Glutamatergic neuron (in vitro differentiated cells): ENCODE data around the gene MAT2B. TPM values are rescaled to one million over a fixed set of nuclear protein-coding genes. Genes with fewer than 3 reads are reported as not detected.

Experiments
- DNase-seq: peaks from one replicate; pipeline ENCODE4 v3.0.0; 2022
- H3K27ac Mint-ChIP-seq: one replicate; pipeline ENCODE4 v1.8.0; 2020; ENCODE audit warnings: mild to moderate bottlenecking, mixed read lengths, inconsistent platforms; ENCODE audit not compliant: unreplicated experiment
- H3K27me3 Mint-ChIP-seq: one replicate; pipeline ENCODE4 v1.8.0; 2020; ENCODE audit warnings: mild to moderate bottlenecking, moderate library complexity, mixed read lengths, inconsistent platforms; ENCODE audit not compliant: unreplicated experiment
- H3K36me3 Mint-ChIP-seq: one replicate; pipeline ENCODE4 v1.8.0; 2020; ENCODE audit warnings: mild to moderate bottlenecking, mixed read lengths, inconsistent platforms; ENCODE audit not compliant: unreplicated experiment
- H3K4me1 Mint-ChIP-seq: one replicate; pipeline ENCODE4 v1.8.0; 2020; ENCODE audit warnings: mild to moderate bottlenecking, low read depth, mixed read lengths, inconsistent platforms; ENCODE audit not compliant: unreplicated experiment
- H3K4me3 Mint-ChIP-seq: one replicate; pipeline ENCODE4 v1.8.0; 2020; ENCODE audit warnings: mild to moderate bottlenecking, mixed read lengths, inconsistent platforms; ENCODE audit not compliant: unreplicated experiment
- H3K9me3 Mint-ChIP-seq: one replicate; pipeline ENCODE4 v1.8.0; 2020; ENCODE audit warnings: mild to moderate bottlenecking, moderate library complexity, mixed read lengths, inconsistent platforms; ENCODE audit not compliant: unreplicated experiment
- CTCF ChIP-seq: fragments of 200-600 bp; sonication (generic); IDR thresholded peaks from one replicate; pipeline ENCODE4 v1.5.0; 2021; ENCODE audit not compliant: partially characterized antibody, unreplicated experiment
- total RNA-seq: library from RNA; stranded (reverse); fragmentation: NEBNext Ultra II Directional; extraction: Animal tissue kit (Norgen Biotek cat#: 25700); gene quantifications from one replicate; pipeline ENCODE4 v1.2.1, GENCODE V29; 2021; ENCODE audit not compliant: unreplicated experiment

MAT2B gene
- total RNA-seq, 1 donor from 2014 or later = 23.1 TPM

DNA sequence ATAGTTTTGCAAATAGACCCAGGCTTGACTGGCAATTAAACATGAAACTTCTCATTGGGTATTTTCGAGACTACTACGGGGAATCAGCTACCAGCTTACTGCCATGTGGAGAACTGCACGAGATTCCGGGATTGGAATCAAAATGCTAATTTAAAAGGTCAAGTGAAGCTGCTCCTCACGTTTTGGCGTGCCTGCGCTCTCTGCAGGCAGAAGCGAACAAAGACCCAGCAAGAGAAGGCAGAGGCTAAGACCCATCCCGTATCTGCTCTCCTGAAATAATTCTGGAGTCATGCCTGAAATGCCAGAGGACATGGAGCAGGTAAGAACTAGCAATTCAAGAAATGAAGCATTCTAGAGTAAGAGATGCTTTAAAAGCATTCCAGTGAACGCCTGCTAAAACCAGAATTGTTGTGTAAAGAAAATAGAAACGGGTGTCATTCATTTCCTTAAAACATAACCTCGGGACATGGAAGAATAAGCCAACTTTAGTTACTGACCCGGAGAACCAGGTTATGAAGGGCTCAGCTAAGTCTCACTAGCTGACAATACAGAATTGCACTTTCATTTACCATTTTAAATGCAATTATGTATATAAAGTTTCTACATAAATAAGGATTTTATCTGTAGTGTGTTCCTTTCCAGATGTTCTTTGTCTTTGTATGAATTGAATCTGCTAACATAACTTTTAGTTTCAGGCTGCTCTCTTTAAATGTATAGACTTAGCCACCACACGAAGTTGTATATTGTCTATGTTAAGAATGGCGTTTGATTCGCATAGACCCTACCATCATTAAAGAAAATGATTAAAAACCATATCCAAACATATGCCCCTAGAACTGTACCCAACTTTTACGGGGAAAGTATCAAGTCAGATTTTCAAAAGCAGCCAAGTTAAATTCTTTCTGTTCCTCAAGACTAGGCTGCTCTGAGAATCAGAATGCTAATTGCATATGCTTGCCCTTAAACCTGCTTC is 2.0 kb upstream of the MAT2B start:
- Mint-ChIP-seq H3K27ac (peak overlapping the region; percentile 96), H3K4me3 (peak overlapping the region; percentile 90), H3K36me3 (no peaks in the 10 kb centered on the region), H3K27me3 (no peaks in the 10 kb centered on the region), H3K4me1 (peaks cover 7% of the 10 kb centered on the region), H3K9me3 (peaks cover 13% of the 10 kb centered on the region)
- DNase-seq = peak; percentile 39
- no peak for TF ChIP-seq CTCF

DNA sequence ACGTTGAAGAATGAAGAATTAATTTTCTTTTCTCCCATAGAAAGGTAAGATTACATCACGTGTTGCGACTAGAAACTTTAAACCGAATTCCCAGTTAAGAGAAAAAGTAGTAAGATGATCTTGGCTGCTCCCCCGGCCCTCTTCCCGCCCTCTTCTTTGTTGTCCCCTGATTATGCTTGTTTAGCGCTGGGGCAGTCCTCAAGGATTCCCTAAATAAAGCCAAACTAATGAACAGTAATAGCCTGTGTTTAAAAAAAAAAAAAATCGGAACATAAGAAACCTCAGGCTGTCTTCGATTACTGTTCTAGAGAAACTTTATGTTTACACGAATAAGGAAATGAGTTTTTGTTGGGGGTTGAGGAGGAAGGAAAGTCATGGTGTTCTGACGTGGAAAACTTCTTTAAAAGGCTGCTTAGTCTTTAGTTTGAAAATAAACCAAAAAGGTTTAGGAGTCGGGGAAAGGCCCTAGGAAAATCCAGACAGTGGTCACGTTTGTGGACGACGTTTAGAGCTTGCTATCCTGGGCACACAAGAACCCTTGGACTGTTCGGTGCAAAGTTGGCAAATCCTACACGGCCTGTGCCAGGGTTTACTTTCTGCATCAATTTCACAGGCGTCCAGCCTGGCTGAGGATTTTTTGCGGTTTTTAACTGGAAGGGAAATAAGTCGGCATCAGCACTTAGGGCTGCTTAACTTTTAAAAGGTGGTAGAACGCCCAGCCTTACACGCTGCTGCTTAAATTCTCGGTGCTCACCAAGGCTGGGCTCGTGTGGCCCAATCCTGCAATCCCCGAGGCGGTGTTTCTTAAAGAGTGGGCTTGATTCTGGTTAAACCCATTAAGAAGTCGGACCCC is 1.1 kb upstream of the MAT2B start:
- H3K4me3 Mint-ChIP-seq = peak overlapping the region; percentile 90
- no peak for TF ChIP-seq CTCF
- no peaks in the 10 kb centered on the region for H3K36me3 Mint-ChIP-seq
- H3K9me3 Mint-ChIP-seq = peaks cover 13% of the 10 kb centered on the region
- H3K27me3 Mint-ChIP-seq = no peaks in the 10 kb centered on the region
- peak overlapping the region; percentile 96 for H3K27ac Mint-ChIP-seq
- peaks cover 7% of the 10 kb centered on the region for H3K4me1 Mint-ChIP-seq
- DNase-seq = peak; percentile 26

DNA sequence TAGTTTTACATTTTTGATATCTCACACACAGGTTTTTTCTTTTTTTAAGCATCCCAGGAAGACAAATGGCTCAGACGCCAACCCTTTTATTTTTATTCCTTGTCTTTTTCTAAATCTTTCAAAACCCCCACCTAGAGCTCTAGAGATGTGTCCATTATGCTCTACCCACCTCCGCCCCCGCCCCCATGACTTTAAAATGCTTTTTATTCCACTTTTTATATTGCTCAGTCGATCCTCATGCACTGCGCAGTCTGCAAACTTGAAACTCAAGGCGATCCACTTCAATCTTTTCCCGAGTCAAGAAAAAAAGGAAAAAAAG is 411 bp upstream of the MAT2B start:
- no peaks in the 10 kb centered on the region for H3K27me3 Mint-ChIP-seq
- no peak for DNase-seq
- no peak for TF ChIP-seq CTCF
- peaks cover 7% of the 10 kb centered on the region for H3K4me1 Mint-ChIP-seq
- peak overlapping the region; percentile 96 for H3K27ac Mint-ChIP-seq
- H3K4me3 Mint-ChIP-seq = peak overlapping the region; percentile 90
- peaks cover 13% of the 10 kb centered on the region for H3K9me3 Mint-ChIP-seq
- no peaks in the 10 kb centered on the region for H3K36me3 Mint-ChIP-seq

DNA sequence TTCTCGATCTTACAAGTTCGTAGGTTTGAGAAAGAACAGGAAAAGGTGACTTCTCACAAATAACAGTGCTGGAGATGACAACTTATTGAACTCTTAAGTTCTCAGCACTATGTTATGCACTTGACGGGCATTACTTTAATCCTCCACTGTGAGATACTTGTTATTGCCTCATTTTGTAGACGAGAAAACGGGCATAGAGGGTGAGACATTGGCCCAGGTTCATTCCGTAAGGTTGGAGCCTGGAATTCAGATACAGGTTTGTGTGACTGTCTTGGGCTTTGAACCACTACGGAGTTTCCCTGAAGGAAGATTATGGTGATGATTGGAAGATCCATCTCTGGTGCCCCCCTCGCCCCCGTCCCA is 657 bp downstream of the MAT2B start:
- peak overlapping the region; percentile 96 for H3K27ac Mint-ChIP-seq
- TF ChIP-seq CTCF = no peak
- H3K4me3 Mint-ChIP-seq = peak overlapping the region; percentile 90
- no peaks in the 10 kb centered on the region for H3K36me3 Mint-ChIP-seq
- no peaks in the 10 kb centered on the region for H3K27me3 Mint-ChIP-seq
- H3K9me3 Mint-ChIP-seq = peaks cover 13% of the 10 kb centered on the region
- DNase-seq = no peak
- H3K4me1 Mint-ChIP-seq = peaks cover 7% of the 10 kb centered on the region
